IMR-90 (cell line): ENCODE measurements around the gene FBXW2.

Experiments used
- CEBPB ChIP-seq: IDR thresholded peaks from 2 replicates; pipeline ENCODE4 v1.6.1; 2012; ENCODE audit warnings: low read depth, low read length, improper control_type of control experiment
- MAFK ChIP-seq: IDR thresholded peaks from 2 replicates; pipeline ENCODE4 v1.6.1; 2012; ENCODE audit warnings: low read depth, low read length, improper control_type of control experiment
- MAZ ChIP-seq: IDR thresholded peaks from 2 replicates; pipeline ENCODE4 v1.6.1; 2012; ENCODE audit warnings: low read depth, mild to moderate bottlenecking, low read length, improper control_type of control experiment, moderate library complexity, borderline replicate concordance
- MXI1 ChIP-seq: IDR thresholded peaks from 2 replicates; pipeline ENCODE4 v1.6.1; 2012; ENCODE audit warnings: low read depth, mild to moderate bottlenecking, low read length, moderate library complexity, borderline replicate concordance
- POLR2A ChIP-seq: IDR thresholded peaks from 2 replicates; pipeline ENCODE4 v1.6.1; 2012; ENCODE audit warnings: mild to moderate bottlenecking, low read depth, low read length
- RCOR1 ChIP-seq: IDR thresholded peaks from 2 replicates; pipeline ENCODE4 v1.6.1; 2012; ENCODE audit warnings: mild to moderate bottlenecking, low read length, improper control_type of control experiment; ENCODE audit not compliant: insufficient replicate concordance
- RFX5 ChIP-seq: IDR thresholded peaks from 2 replicates; pipeline ENCODE4 v1.8.0; 2012; ENCODE audit warnings: low read depth, mild to moderate bottlenecking, low read length, moderate library complexity
- SMC3 ChIP-seq: fragments of 150-350 bp; IDR thresholded peaks from 2 replicates; pipeline ENCODE4 v1.6.1; 2016; ENCODE audit warnings: low read depth, mild to moderate bottlenecking, antibody characterized with exemption, low read length, moderate library complexity
- TF ChIP-seq, protein P1 (sequence below): conservative IDR thresholded peaks from 2 replicates; pipeline ENCODE4 v1.5.1; 2012; ENCODE audit warnings: mild to moderate bottlenecking, low read depth, low read length, improper control_type of control experiment
- TF ChIP-seq, protein P2 (sequence below): fragments of 150-350 bp; IDR thresholded peaks from 2 replicates; pipeline ENCODE4 v1.6.1; 2017; ENCODE audit warnings: mild to moderate bottlenecking, antibody characterized with exemption, low read length, low read depth

DNA sequence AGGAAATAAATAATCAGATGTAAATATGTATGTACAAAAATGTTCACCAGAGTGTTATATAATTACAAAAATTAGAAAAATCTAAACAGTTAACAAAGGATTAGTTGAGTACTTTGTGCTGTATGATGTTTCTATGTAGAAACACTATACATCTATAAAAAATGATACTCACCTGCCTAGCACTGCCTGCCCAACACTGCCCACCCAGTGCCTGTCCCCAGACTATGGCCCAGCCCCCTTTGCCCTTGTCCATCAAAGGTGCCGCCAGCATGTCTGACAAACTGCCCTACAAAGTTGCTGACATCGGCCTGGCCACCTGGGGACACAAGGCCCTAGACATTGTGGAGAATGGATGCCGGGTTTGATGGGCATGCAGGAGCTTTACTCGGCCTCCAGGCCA, 72.8 kb downstream of the FBXW2 start:
- no peak for TF ChIP-seq CEBPB
- TF ChIP-seq, protein P1, sequence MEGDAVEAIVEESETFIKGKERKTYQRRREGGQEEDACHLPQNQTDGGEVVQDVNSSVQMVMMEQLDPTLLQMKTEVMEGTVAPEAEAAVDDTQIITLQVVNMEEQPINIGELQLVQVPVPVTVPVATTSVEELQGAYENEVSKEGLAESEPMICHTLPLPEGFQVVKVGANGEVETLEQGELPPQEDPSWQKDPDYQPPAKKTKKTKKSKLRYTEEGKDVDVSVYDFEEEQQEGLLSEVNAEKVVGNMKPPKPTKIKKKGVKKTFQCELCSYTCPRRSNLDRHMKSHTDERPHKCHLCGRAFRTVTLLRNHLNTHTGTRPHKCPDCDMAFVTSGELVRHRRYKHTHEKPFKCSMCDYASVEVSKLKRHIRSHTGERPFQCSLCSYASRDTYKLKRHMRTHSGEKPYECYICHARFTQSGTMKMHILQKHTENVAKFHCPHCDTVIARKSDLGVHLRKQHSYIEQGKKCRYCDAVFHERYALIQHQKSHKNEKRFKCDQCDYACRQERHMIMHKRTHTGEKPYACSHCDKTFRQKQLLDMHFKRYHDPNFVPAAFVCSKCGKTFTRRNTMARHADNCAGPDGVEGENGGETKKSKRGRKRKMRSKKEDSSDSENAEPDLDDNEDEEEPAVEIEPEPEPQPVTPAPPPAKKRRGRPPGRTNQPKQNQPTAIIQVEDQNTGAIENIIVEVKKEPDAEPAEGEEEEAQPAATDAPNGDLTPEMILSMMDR, result no peak
- TF ChIP-seq MXI1, result no peak
- TF ChIP-seq SMC3, result no peak
- TF ChIP-seq MAZ, result no peak
- no peak for TF ChIP-seq RFX5
- TF ChIP-seq POLR2A, result no peak
- no peak for TF ChIP-seq RCOR1
- TF ChIP-seq, protein P2, sequence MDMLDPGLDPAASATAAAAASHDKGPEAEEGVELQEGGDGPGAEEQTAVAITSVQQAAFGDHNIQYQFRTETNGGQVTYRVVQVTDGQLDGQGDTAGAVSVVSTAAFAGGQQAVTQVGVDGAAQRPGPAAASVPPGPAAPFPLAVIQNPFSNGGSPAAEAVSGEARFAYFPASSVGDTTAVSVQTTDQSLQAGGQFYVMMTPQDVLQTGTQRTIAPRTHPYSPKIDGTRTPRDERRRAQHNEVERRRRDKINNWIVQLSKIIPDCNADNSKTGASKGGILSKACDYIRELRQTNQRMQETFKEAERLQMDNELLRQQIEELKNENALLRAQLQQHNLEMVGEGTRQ, result no peak
- no peak for TF ChIP-seq MAFK
